Immature natural killer cell (primary cell): ENCODE data around the gene NCOA3. TPM values are rescaled to one million over a fixed set of nuclear protein-coding genes. Genes with fewer than 3 reads are reported as not detected.

Experiments
- DNase-seq, 3 donors: peaks; one replicate each; pipeline ENCODE4 v3.0.0; 2022; ENCODE audit warnings: mixed read lengths in 1 of 3
- H3K27ac Mint-ChIP-seq, 6 donors: one replicate each; pipeline ENCODE4 v1.8.0; 2020; ENCODE audit warnings: mixed read lengths in 6 of 6, mild to moderate bottlenecking in 5 of 6, inconsistent platforms in 4 of 6, moderate library complexity in 3 of 6
- H3K27me3 Mint-ChIP-seq, 3 donors: one replicate each; pipeline ENCODE4 v1.8.0; 2020 to 2021; ENCODE audit warnings: low read depth in 3 of 3, mild to moderate bottlenecking in 3 of 3, mixed read lengths in 3 of 3, moderate library complexity in 3 of 3, inconsistent platforms in 1 of 3
- H3K36me3 Mint-ChIP-seq, 3 donors: one replicate each; pipeline ENCODE4 v1.8.0; 2020; ENCODE audit warnings: mixed read lengths in 3 of 3, inconsistent platforms in 2 of 3, mild to moderate bottlenecking in 2 of 3
- H3K4me1 Mint-ChIP-seq, 2 donors: one replicate each; pipeline ENCODE4 v1.8.0; 2020; ENCODE audit warnings: inconsistent platforms in 2 of 2, mild to moderate bottlenecking in 2 of 2, mixed read lengths in 2 of 2, moderate library complexity in 1 of 2
- H3K4me3 Mint-ChIP-seq, 5 donors: one replicate each; pipeline ENCODE4 v1.8.0; 2020; ENCODE audit warnings: mild to moderate bottlenecking in 5 of 5, mixed read lengths in 5 of 5, inconsistent platforms in 3 of 5, moderate library complexity in 3 of 5
- H3K9me3 Mint-ChIP-seq, 6 donors: one replicate each; pipeline ENCODE4 v1.8.0; 2020; ENCODE audit warnings: mild to moderate bottlenecking in 6 of 6, mixed read lengths in 6 of 6, inconsistent platforms in 4 of 6, moderate library complexity in 3 of 6
- polyA plus RNA-seq, 3 donors: library from polyadenylated mRNA; unstranded; fragments of 300-500 nt; fragmentation: Illumina TruSeq; gene quantifications; one replicate each; pipeline ENCODE4 v1.2.3, GENCODE V29; 2021

The NCOA3 gene
- polyA plus RNA-seq, 3 donors from 2014 or later, result 2.9 to 19.1 (median 5.7) TPM

GRCh38 chr20:47703748-47704147, 202.1 kb downstream of the NCOA3 start:
- Mint-ChIP-seq H3K36me3 (no peaks in the 10 kb centered on the region), H3K4me3 (no peak overlapping the region), H3K9me3 (no peaks in the 10 kb centered on the region), H3K27me3 (peaks cover 1 to 3% (median 2%) of the 10 kb centered on the region in 3 donors), H3K4me1 (no peaks in the 10 kb centered on the region), H3K27ac (no peak overlapping the region)
- DNase-seq, result no peak

GRCh38 chr20:47704746-47705496, 203.2 kb downstream of the NCOA3 start:
- Mint-ChIP-seq H3K36me3 (no peaks in the 10 kb centered on the region), H3K27me3 (peaks cover 2 to 7% (median 2%) of the 10 kb centered on the region in 3 donors), H3K27ac (no peak overlapping the region), H3K4me1 (no peaks in the 10 kb centered on the region), H3K4me3 (no peak overlapping the region), H3K9me3 (no peaks in the 10 kb centered on the region)
- DNase-seq, result no peak

GRCh38 chr20:47705497-47705856, 203.8 kb downstream of the NCOA3 start:
- DNase-seq, result no peak
- Mint-ChIP-seq H3K4me1 (no peaks in the 10 kb centered on the region), H3K4me3 (no peak overlapping the region), H3K9me3 (no peaks in the 10 kb centered on the region), H3K27ac (no peak overlapping the region), H3K27me3 (peaks cover 2 to 7% (median 2%) of the 10 kb centered on the region in 3 donors), H3K36me3 (no peaks in the 10 kb centered on the region)

- Mint-ChIP-seq H3K4me3 (no peak overlapping the region), H3K9me3 (no peaks in the 10 kb centered on the region), H3K27me3 (peaks cover 2 to 11% (median 2%) of the 10 kb centered on the region in 3 donors), H3K36me3 (no peaks in the 10 kb centered on the region), H3K4me1 (no peaks in the 10 kb centered on the region), H3K27ac (no peak overlapping the region)
- no peak for DNase-seq
Observed at GRCh38 chr20:47706345-47706744, 204.7 kb downstream of the NCOA3 start.

Other genes with a start within 250 kb of the NCOA3 start
- 10 to 100 TPM in 1 of 3 donors, 1 to 10 TPM in 2; 3.4 to 16.9 (median 5.1) TPM for gene ZMYND8, start 145.2 kb upstream of the NCOA3 start, polyA plus RNA-seq